ENCODE measurements around the gene FIGN. TPM values are rescaled to one million over a fixed set of nuclear protein-coding genes. Genes with fewer than 3 reads are reported as not detected.

The FIGN gene
- total and polyA plus RNA-seq, 2 of the 13 experiments (the other 11 are each of a cell fraction or from before 2014, with no cell fraction given), result 6.6 to 6.7 TPM

- intact Hi-C loops (cut with micrococcal nuclease; ENCODE audit: unreplicated experiment), result no loop called here
- no peaks in the 10 kb centered on the region for H4K20me1 ChIP-seq (ENCODE audit: insufficient read depth, low read length)
- no peaks in the 10 kb centered on the region for H3K27me3 ChIP-seq (ENCODE audit: control insufficient read depth in 1 of 2, insufficient read depth in 2 of 2, low read length in 2 of 2)
- no peak overlapping the region for H3K9ac ChIP-seq (ENCODE audit: insufficient read depth, low read depth, low read length)
- FAIRE-seq, result no peak
- no peak overlapping the region for H3K4me3 ChIP-seq (replicated peaks in 1 of 3; ENCODE audit: insufficient read depth in 1 of 3, low read depth in 2 of 3, low read length in 3 of 3)
- no peak for ATAC-seq
- no peak overlapping the region for H3K4me2 ChIP-seq (ENCODE audit: low read depth, low read length)
- TF ChIP-seq ZBTB10 (CRISPR knock-in tag; IDR thresholded peaks at IDR 0.05; ENCODE audit: borderline replicate concordance) (no peak), MAFF (IDR thresholded peaks at IDR 0.05; ENCODE audit: low read depth, low read length) (peak; percentile 35; the same call in 1 of the 2 replicates), ATM (IDR thresholded peaks at IDR 0.05; ENCODE audit: borderline replicate concordance) (no peak), ASH2L (IDR thresholded peaks at IDR 0.05; ENCODE audit: insufficient read length, low read depth, low read length) (no peak), ARNT (IDR thresholded peaks at IDR 0.05) (no peak), CSRNP1 (CRISPR knock-in tag; IDR thresholded peaks at IDR 0.05) (no peak), MAFK (conservative IDR thresholded peaks at IDR 0.05 in 1 of 2, IDR thresholded peaks at IDR 0.05 in 1 of 2; ENCODE audit: low read length in 2 of 2) (peak; percentile 54 to 68), ZNF282 (IDR thresholded peaks at IDR 0.05; ENCODE audit: partially characterized antibody) (no peak), ZNF33B (CRISPR knock-in tag; IDR thresholded peaks at IDR 0.05) (no peak)
- H3K4me1 ChIP-seq (ENCODE audit: insufficient read depth, low read length), result no peaks in the 10 kb centered on the region
- no peak for DNase-seq (ENCODE audit: low spot score)
- no peak overlapping the region for H2AFZ ChIP-seq (ENCODE audit: low read length)
- no peak overlapping the region for H3K27ac ChIP-seq (ENCODE audit: extremely low read length, insufficient read depth, low read length)
- 96% methylated on average over 2 of the region's 2 CpGs for WGBS (ENCODE audit: low lambda C conversion rate)
- no peaks in the 10 kb centered on the region for H3K79me2 ChIP-seq (ENCODE audit: insufficient read depth, low read length)
- ChIA-PET CTCF (ENCODE audit: low intra/inter-chr PET ratio, low total read pairs) (no interaction called here), POLR2A (no interaction called here)
- H3K9me3 ChIP-seq (ENCODE audit: low read length), result no peaks in the 10 kb centered on the region
- no TSS peak for BruUV-seq (replicated peaks)
- in situ Hi-C loops (cut with HindIII; ENCODE audit: extremely low pct_ligation_motif_present, low pct_unique_long_range_greater_than_20kb), result no loop called here
- no peaks in the 10 kb centered on the region; a peak in 1 of 5 replicates for H3K36me3 ChIP-seq (replicated peaks in 1 of 2; ENCODE audit: control insufficient read depth in 1 of 2, insufficient read depth in 2 of 2, low read length in 2 of 2)
Observed at GRCh38 chr2:163617517-163617916, 118.3 kb downstream of the FIGN start.

Measured in HepG2 (cell line).